HG02981 (cell line): ENCODE results near the gene TAB3.
A peak's percentile ranks its signal among the peaks of the same experiment; 100 is the strongest.
"Not testable (repeated sequence)": the region's sequence is repeated elsewhere in the genome, so short reads cannot be mapped to it uniquely, and the experiment has no call there.

ENCODE experiments used
- ATAC-seq: cut with Tn5 transposase; IDR thresholded peaks from one replicate; pipeline ENCODE4 v1.9.1; 2021; ENCODE audit warnings: mild to moderate bottlenecking, moderate library complexity; ENCODE audit not compliant: unreplicated experiment

TAB3 gene

GRCh38 chrX:30822068-30822681, 66.9 kb downstream of the TAB3 start:
- peak; percentile 77 for ATAC-seq

- ATAC-seq, result no peak
Observed at GRCh38 chrX:30821116-30821515, 67.9 kb downstream of the TAB3 start.

GRCh38 chrX:30819080-30819479, 70.0 kb downstream of the TAB3 start:
- no peak for ATAC-seq

- no peak for ATAC-seq
Observed at GRCh38 chrX:30816079-30816478, 73.0 kb downstream of the TAB3 start.

- ATAC-seq, result no peak
Observed at GRCh38 chrX:30814978-30815377, 74.1 kb downstream of the TAB3 start.

GRCh38 chrX:30812326-30812725, 76.7 kb downstream of the TAB3 start:
- peak; percentile 99 for ATAC-seq

GRCh38 chrX:30806187-30806728, 82.8 kb downstream of the TAB3 start:
- ATAC-seq, result no peak

GRCh38 chrX:30804462-30804861, 84.6 kb downstream of the TAB3 start:
- ATAC-seq, result no peak

GRCh38 chrX:30800901-30801300, 88.2 kb downstream of the TAB3 start:
- ATAC-seq, result no peak

GRCh38 chrX:30799327-30799726, 89.7 kb downstream of the TAB3 start:
- ATAC-seq, result no peak

GRCh38 chrX:30798810-30799209, 90.2 kb downstream of the TAB3 start:
- no peak for ATAC-seq

- not testable (repeated sequence) for ATAC-seq
Observed at GRCh38 chrX:30797301-30797700, 91.8 kb downstream of the TAB3 start.

- no peak for ATAC-seq
Observed at GRCh38 chrX:30795981-30796958, 92.8 kb downstream of the TAB3 start.

- no peak for ATAC-seq
Observed at GRCh38 chrX:30794497-30794896, 94.6 kb downstream of the TAB3 start.

- no peak for ATAC-seq
Observed at GRCh38 chrX:30793767-30794103, 95.3 kb downstream of the TAB3 start.

GRCh38 chrX:30793075-30793766, 95.8 kb downstream of the TAB3 start:
- no peak for ATAC-seq

GRCh38 chrX:30791296-30792278, 97.5 kb downstream of the TAB3 start:
- no peak for ATAC-seq

- ATAC-seq, result no peak
Observed at GRCh38 chrX:30787012-30787411, 102.0 kb downstream of the TAB3 start.

- no peak for ATAC-seq
Observed at GRCh38 chrX:30786374-30786773, 102.7 kb downstream of the TAB3 start.
